Activated naive CD8-positive, alpha-beta T cell treated with anti-CD3 and anti-CD28 coated beads, Interleukin-2, amount 10 ng/mL, durations not matched to agents 7 days and 5 days (primary cell): ENCODE results near the gene TMCO1. TPM values are rescaled to one million over a fixed set of nuclear protein-coding genes. Genes with fewer than 3 reads are reported as not detected.
A peak's percentile ranks its signal among the peaks of the same experiment; 100 is the strongest.
"Not testable (repeated sequence)": the region's sequence is repeated elsewhere in the genome, so short reads cannot be mapped to it uniquely, and the experiment has no call there.

Experiments
- ATAC-seq: fragments of 150-1000 bp; cut with Tn5 transposase; one replicate; pipeline ENCODE4 v1.10.0; 2021; ENCODE audit warnings: low read depth, moderate library complexity
- POLR2A ChIA-PET: fragments of 350-600 bp; sonication (Branson Sonifier 250); formaldehyde crosslinking; loops from one replicate; lab custom pipeline; 2021; ENCODE audit warnings: antibody characterized with exemption; lab: Charles Lee
- DNase-seq: peaks from one replicate; pipeline ENCODE4 v3.0.0; 2021
- H3K27ac Mint-ChIP-seq: one replicate; pipeline ENCODE4 v1.8.0; 2022; ENCODE audit warnings: mild to moderate bottlenecking, mixed read lengths
- H3K27me3 Mint-ChIP-seq: one replicate; pipeline ENCODE4 v1.8.0; 2022; ENCODE audit warnings: mild to moderate bottlenecking, moderate library complexity, mixed read lengths
- H3K36me3 Mint-ChIP-seq: one replicate; pipeline ENCODE4 v1.8.0; 2021; ENCODE audit warnings: mild to moderate bottlenecking, mixed read lengths
- H3K4me1 Mint-ChIP-seq: one replicate; pipeline ENCODE4 v1.8.0; 2021; ENCODE audit warnings: mixed read lengths
- H3K4me3 Mint-ChIP-seq: one replicate; pipeline ENCODE4 v1.8.0; 2022; ENCODE audit warnings: mild to moderate bottlenecking, moderate library complexity, mixed read lengths
- H3K9me3 Mint-ChIP-seq: one replicate; pipeline ENCODE4 v1.8.0; 2021; ENCODE audit warnings: mixed read lengths
- total RNA-seq, 2 experiments: library from RNA; stranded (reverse); gene quantifications; one replicate each; pipeline ENCODE4 v1.2.3, GENCODE V29; 2021

Gene TMCO1
- total RNA-seq, 2 experiments from 2014 or later: 73.7 to 79.2 TPM

GRCh38 chr1:165726841-165727240 lies 41.8 kb downstream of the TMCO1 start:
- Mint-ChIP-seq H3K27me3 (no peaks in the 10 kb centered on the region), H3K9me3 (no peaks in the 10 kb centered on the region), H3K27ac (no peak overlapping the region), H3K36me3 (peaks cover 13% of the 10 kb centered on the region), H3K4me1 (no peaks in the 10 kb centered on the region), H3K4me3 (no peak overlapping the region)
- POLR2A ChIA-PET: no interaction called here
- no peak for DNase-seq
- ATAC-seq: no peak

- Mint-ChIP-seq H3K9me3 (no peaks in the 10 kb centered on the region), H3K27me3 (no peaks in the 10 kb centered on the region), H3K4me3 (no peak overlapping the region), H3K36me3 (peaks cover 14% of the 10 kb centered on the region), H3K27ac (no peak overlapping the region), H3K4me1 (no peaks in the 10 kb centered on the region)
- no peak for DNase-seq
- ATAC-seq: no peak
- POLR2A ChIA-PET: no interaction called here
These were observed 42.5 kb downstream of the TMCO1 start for GRCh38 chr1:165726169-165726568.

GRCh38 chr1:165717918-165718515 lies 50.7 kb downstream of the TMCO1 start:
- POLR2A ChIA-PET: no interaction called here
- no peak for ATAC-seq
- no peak for DNase-seq
- Mint-ChIP-seq H3K4me1 (no peaks in the 10 kb centered on the region), H3K36me3 (peaks cover 1% of the 10 kb centered on the region), H3K4me3 (no peak overlapping the region), H3K27ac (no peak overlapping the region), H3K9me3 (no peaks in the 10 kb centered on the region), H3K27me3 (peaks cover 3% of the 10 kb centered on the region)

- H3K27me3 Mint-ChIP-seq, H3K36me3 Mint-ChIP-seq, POLR2A ChIA-PET, H3K4me3 Mint-ChIP-seq, ATAC-seq, H3K9me3 Mint-ChIP-seq, DNase-seq, H3K27ac Mint-ChIP-seq, H3K4me1 Mint-ChIP-seq: not testable (repeated sequence)
These were observed 52.2 kb downstream of the TMCO1 start for GRCh38 chr1:165716265-165717051.

- POLR2A ChIA-PET: no interaction called here
- no peak overlapping the region for H3K4me3 Mint-ChIP-seq
- H3K9me3 Mint-ChIP-seq: no peaks in the 10 kb centered on the region
- no peak for DNase-seq
- H3K4me1 Mint-ChIP-seq: no peaks in the 10 kb centered on the region
- H3K36me3 Mint-ChIP-seq: no peaks in the 10 kb centered on the region
- peaks cover 20% of the 10 kb centered on the region for H3K27me3 Mint-ChIP-seq
- H3K27ac Mint-ChIP-seq: no peak overlapping the region
- ATAC-seq: no peak
These were observed 55.9 kb downstream of the TMCO1 start for GRCh38 chr1:165712764-165713163.

GRCh38 chr1:165707984-165708706 lies 60.5 kb downstream of the TMCO1 start:
- POLR2A ChIA-PET: interaction anchor here (0.6 to 1.2 kb wide), 2 partner anchors 10 to 104 kb away, joined by 4 to 5 read pairs; partner anchors contain the start of gene ALDH9A1
- Mint-ChIP-seq H3K36me3 (no peaks in the 10 kb centered on the region), H3K9me3 (no peaks in the 10 kb centered on the region), H3K4me3 (no peak overlapping the region), H3K27ac (no peak overlapping the region), H3K27me3 (peaks cover 25% of the 10 kb centered on the region), H3K4me1 (no peaks in the 10 kb centered on the region)
- no peak for ATAC-seq
- no peak for DNase-seq

GRCh38 chr1:165703648-165704047 lies 65.0 kb downstream of the TMCO1 start:
- Mint-ChIP-seq H3K4me1 (peaks cover 3% of the 10 kb centered on the region), H3K27me3 (peaks cover 10% of the 10 kb centered on the region)

GRCh38 chr1:165701922-165702321 lies 66.7 kb downstream of the TMCO1 start:
- H3K27me3 Mint-ChIP-seq, ATAC-seq, POLR2A ChIA-PET, DNase-seq, H3K36me3 Mint-ChIP-seq, H3K4me3 Mint-ChIP-seq, H3K27ac Mint-ChIP-seq, H3K4me1 Mint-ChIP-seq, H3K9me3 Mint-ChIP-seq: not testable (repeated sequence)

More at GRCh38 chr1:165703648-165704047, 65.0 kb downstream of the TMCO1 start:
- H3K27ac Mint-ChIP-seq: no peak overlapping the region
- H3K9me3 Mint-ChIP-seq: no peaks in the 10 kb centered on the region
- no peak overlapping the region for H3K4me3 Mint-ChIP-seq
- POLR2A ChIA-PET: no interaction called here
- H3K36me3 Mint-ChIP-seq: no peaks in the 10 kb centered on the region
- no peak for DNase-seq
- no peak for ATAC-seq

GRCh38 chr1:165699577-165699976 lies 69.1 kb downstream of the TMCO1 start:
- Mint-ChIP-seq H3K36me3 (peaks cover 6% of the 10 kb centered on the region), H3K4me3 (peak overlapping the region; percentile 24), H3K9me3 (no peaks in the 10 kb centered on the region), H3K4me1 (peaks cover 16% of the 10 kb centered on the region), H3K27me3 (peaks cover 2% of the 10 kb centered on the region), H3K27ac (no peak overlapping the region)
- POLR2A ChIA-PET: no interaction called here
- no peak for ATAC-seq
- DNase-seq: no peak

DNA sequence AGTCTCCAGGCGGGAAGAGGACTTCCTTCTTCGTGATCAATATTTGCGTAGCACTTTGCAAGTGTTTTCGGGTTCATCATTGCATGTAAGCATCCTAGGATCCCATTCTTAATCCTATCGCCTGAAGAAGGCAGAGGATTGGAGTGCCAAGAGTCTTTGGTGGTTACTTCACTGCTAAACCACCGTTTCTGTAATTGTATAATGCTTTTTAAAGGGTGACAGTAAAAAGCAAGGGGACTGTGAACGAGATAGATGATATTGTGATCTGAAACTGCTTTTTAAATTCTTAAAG lies 70.0 kb downstream of the TMCO1 start:
- Mint-ChIP-seq H3K27ac (peak overlapping the region; percentile 98), H3K4me3 (peak overlapping the region; percentile 100), H3K4me1 (peaks cover 16% of the 10 kb centered on the region), H3K36me3 (peaks cover 12% of the 10 kb centered on the region), H3K27me3 (peaks cover 2% of the 10 kb centered on the region), H3K9me3 (no peaks in the 10 kb centered on the region)
- POLR2A ChIA-PET: interaction anchor here (0.9 to 2.8 kb wide), 8 partner anchors 10 to 129 kb away, joined by 3 to 32 read pairs (median 4); partner anchors contain the start of genes MGST3, TMCO1 and UCK2
- no peak for DNase-seq
- no peak for ATAC-seq

GRCh38 chr1:165697881-165698760 lies 70.5 kb downstream of the TMCO1 start, which contains the start of gene ALDH9A1:
Gene ALDH9A1 (minus strand): TSS chr1:165698562. CDS start chr1:165698558, 4 bp downstream.
- DNase-seq (peak; percentile 92), ATAC-seq (peak; percentile 92)
- H3K27me3 Mint-ChIP-seq: peaks cover 2% of the 10 kb centered on the region
- POLR2A ChIA-PET: interaction anchor here (0.7 to 2.8 kb wide), 9 partner anchors 11 to 130 kb away, joined by 3 to 32 read pairs (median 4); partner anchors contain the start of genes MGST3, TMCO1 and UCK2
- peaks cover 18% of the 10 kb centered on the region for H3K36me3 Mint-ChIP-seq
- peak within 1 kb of the TSS; percentile 100 for H3K4me3 Mint-ChIP-seq
- H3K27ac Mint-ChIP-seq: peak within 1 kb of the TSS; percentile 98
- H3K9me3 Mint-ChIP-seq: no peaks in the 10 kb centered on the region
- peaks cover 16% of the 10 kb centered on the region for H3K4me1 Mint-ChIP-seq

- POLR2A ChIA-PET: interaction anchor here (1.5 to 2.8 kb wide), 5 partner anchors 11 to 131 kb away, joined by 4 to 32 read pairs (median 7); partner anchors contain the start of genes MGST3, TMCO1 and UCK2
- H3K4me3 Mint-ChIP-seq: peak overlapping the region; percentile 100
- H3K27ac Mint-ChIP-seq: peak overlapping the region; percentile 98
- DNase-seq: no peak
- no peaks in the 10 kb centered on the region for H3K9me3 Mint-ChIP-seq
- peaks cover 16% of the 10 kb centered on the region for H3K4me1 Mint-ChIP-seq
- peaks cover 2% of the 10 kb centered on the region for H3K27me3 Mint-ChIP-seq
- no peak for ATAC-seq
- peaks cover 22% of the 10 kb centered on the region for H3K36me3 Mint-ChIP-seq
These were observed 71.2 kb downstream of the TMCO1 start for GRCh38 chr1:165697491-165697880.
